Large intestine (tissue), 1 donor: ENCODE results near the gene LILRB3. TPM values are rescaled to one million over a fixed set of nuclear protein-coding genes. Genes with fewer than 3 reads are reported as not detected.

ENCODE experiments used
- polyA plus RNA-seq: library from polyadenylated mRNA; unstranded; fragments of 120-200 nt; gene quantifications from one replicate; pipeline ENCODE4 v1.2.1, GENCODE V29; 2013

The LILRB3 gene
- polyA plus RNA-seq, 1 donor, result 2.9 TPM

Other genes starting within 250 kb of the LILRB3 start
- 0.04 TPM for gene CACNG6, start 231.4 kb downstream of the LILRB3 start, polyA plus RNA-seq
- gene VSTM1, start 159.1 kb downstream of the LILRB3 start, polyA plus RNA-seq, result not detected
- gene TARM1, start 141.6 kb downstream of the LILRB3 start, polyA plus RNA-seq, result not detected
- 0.31 TPM for gene OSCAR, start 122.2 kb downstream of the LILRB3 start, polyA plus RNA-seq
- 132 TPM for gene NDUFA3, start 120.2 kb downstream of the LILRB3 start, polyA plus RNA-seq
- gene TFPT, start 107.3 kb downstream of the LILRB3 start, polyA plus RNA-seq, result 16.6 TPM
- gene PRPF31, start 107.3 kb downstream of the LILRB3 start, polyA plus RNA-seq, result 48.6 TPM
- 37.2 TPM for gene CNOT3, start 85.2 kb downstream of the LILRB3 start, polyA plus RNA-seq
- gene LENG1, start 63.3 kb downstream of the LILRB3 start, polyA plus RNA-seq, result 9.5 TPM
- gene TMC4, start 49.8 kb downstream of the LILRB3 start, polyA plus RNA-seq, result 110 TPM
- gene MBOAT7, start 33.4 kb downstream of the LILRB3 start, polyA plus RNA-seq, result 97.9 TPM
- 52.7 TPM for gene TSEN34, start 31.7 kb downstream of the LILRB3 start, polyA plus RNA-seq
- 2,940 TPM for gene RPS9, start 22.1 kb downstream of the LILRB3 start, polyA plus RNA-seq
- gene LILRA6, start 19.8 kb upstream of the LILRB3 start, polyA plus RNA-seq, result 0.73 TPM
- 7.6 TPM for gene LILRB5, start 34.3 kb upstream of the LILRB3 start, polyA plus RNA-seq
- 2.6 TPM for gene LILRB2, start 58.1 kb upstream of the LILRB3 start, polyA plus RNA-seq
- 1.9 TPM for gene LILRA5, start 90.2 kb upstream of the LILRB3 start, polyA plus RNA-seq
- 0.18 TPM for gene LILRA4, start 116.2 kb upstream of the LILRB3 start, polyA plus RNA-seq
- 13.0 TPM for gene LAIR1, start 141.9 kb upstream of the LILRB3 start, polyA plus RNA-seq
- gene TTYH1, start 192.5 kb upstream of the LILRB3 start, polyA plus RNA-seq, result 8.2 TPM
- gene LENG8, start 226.2 kb upstream of the LILRB3 start, polyA plus RNA-seq, result 248 TPM
- 9.2 TPM for gene LENG9, start 240.8 kb upstream of the LILRB3 start, polyA plus RNA-seq